GM12878 (cell line): ENCODE data around the gene RAB3A. TPM values are rescaled to one million over a fixed set of nuclear protein-coding genes. Genes with fewer than 3 reads are reported as not detected.

Experiments used
- ATAC-seq: fragments of 200-7000 bp; cut with Tn5 transposase; 3 replicates; pipeline ENCODE4 v1.9.1; 2020; ENCODE audit warnings: mild to moderate bottlenecking, moderate library complexity
- BruUV-seq: library from RNA; stranded (reverse); fragments of 400-500 nt; replicated peaks from 2 replicates; lab custom pipeline; 2021; lab: Mats Ljungman, UMichigan
- CTCF ChIA-PET: fragments of 300-600 bp; sonication (Branson Sonifier 250); formaldehyde crosslinking; extraction: SDS; loops from one replicate; lab custom pipeline; 2021; ENCODE audit warnings: inconsistent platforms; lab: Yijun Ruan, JAX
- POLR2A ChIA-PET: fragments of 350-600 bp; formaldehyde crosslinking; extraction: SDS; loops from one replicate; lab custom pipeline; 2021; ENCODE audit warnings: inconsistent platforms; lab: Charles Lee
- RAD21 ChIA-PET: fragments of 300-600 bp; sonication (Branson Sonifier 250); formaldehyde crosslinking; loops from one replicate; lab custom pipeline; 2023; ENCODE audit warnings: antibody characterized with exemption; ENCODE audit not compliant: unreplicated experiment; lab: Charles Lee
- SMC1A ChIA-PET: fragments of 300-600 bp; sonication (Branson Sonifier 250); formaldehyde crosslinking; loops from one replicate; lab custom pipeline; 2023; ENCODE audit not compliant: unreplicated experiment, uncharacterized antibody; lab: Charles Lee
- DNase-seq: peaks from one replicate; pipeline ENCODE4 v3.0.0-alpha.2; 2011; ENCODE audit warnings: low read depth, low spot score
- FAIRE-seq: peaks from 3 replicates; lab custom pipeline; 2011; peaks lifted over from hg19 to GRCh38; lab: Jason Lieb, UNC
- H2AFZ ChIP-seq: 2 replicates; pipeline ENCODE4 v1.6.0; 2011; ENCODE audit warnings: low read depth, low read length, control low read depth; ENCODE audit not compliant: control insufficient read depth
- H3K27ac ChIP-seq: 2 replicates; pipeline ENCODE4 v1.5.1; 2011; ENCODE audit warnings: control low read depth; ENCODE audit not compliant: control insufficient read depth, insufficient read depth
- H3K27me3 ChIP-seq, 2 experiments: replicated peaks in 1 of 2; 2 replicates each; pipeline versions ENCODE4 v1.6.0 to v1.6.1; 2011; ENCODE audit warnings: low read length in 1 of 2; ENCODE audit not compliant: control insufficient read depth in 2 of 2, insufficient read depth in 2 of 2
- H3K36me3 ChIP-seq, 2 experiments: 2 replicates each; pipeline ENCODE4 v1.5.1; 2011; ENCODE audit warnings: low read length in 1 of 2; ENCODE audit not compliant: control insufficient read depth in 2 of 2, insufficient read depth in 2 of 2
- H3K4me1 ChIP-seq: 2 replicates; pipeline ENCODE4 v1.6.1; 2011; ENCODE audit warnings: mild to moderate bottlenecking, low read length, moderate library complexity, mixed read lengths; ENCODE audit not compliant: control insufficient read depth, insufficient read depth
- H3K4me2 ChIP-seq: 2 replicates; pipeline ENCODE4 v1.6.0; 2011; ENCODE audit warnings: control low read depth; ENCODE audit not compliant: control insufficient read depth, insufficient read depth
- H3K4me3 ChIP-seq: fragments of 200-600 bp; sonication (generic); 2 replicates; pipeline ENCODE4 v1.5.1; 2016
- H3K79me2 ChIP-seq: 2 replicates; pipeline ENCODE4 v1.6.0; 2011; ENCODE audit warnings: low read length; ENCODE audit not compliant: control insufficient read depth, insufficient read depth
- H3K9ac ChIP-seq: 2 replicates; pipeline ENCODE4 v1.8.0; 2011; ENCODE audit warnings: low read length, control low read depth, mixed read lengths; ENCODE audit not compliant: control insufficient read depth, insufficient read depth
- H3K9me3 ChIP-seq: replicated peaks from 3 replicates; pipeline ENCODE4 v1.5.1; 2011; ENCODE audit warnings: mild to moderate bottlenecking, low read length; ENCODE audit not compliant: control insufficient read depth, insufficient read depth
- H4K20me1 ChIP-seq: 2 replicates; pipeline ENCODE4 v1.6.0; 2011; ENCODE audit not compliant: control insufficient read depth, insufficient read depth
- BHLHE40 ChIP-seq, 2 experiments: fragments of 450-650 bp in 1 of 2; IDR thresholded peaks; 2 replicates each; pipeline ENCODE4 v1.6.1; 2011 to 2017; ENCODE audit warnings: low read depth in 2 of 2, borderline replicate concordance in 1 of 2, improper control_type of control experiment in 1 of 2, low read length in 1 of 2, mild to moderate bottlenecking in 1 of 2
- CHD2 ChIP-seq: IDR thresholded peaks from 2 replicates; pipeline ENCODE4 v1.6.1; 2011; ENCODE audit warnings: low read depth, low read length, improper control_type of control experiment, borderline replicate concordance
- CREM ChIP-seq: IDR thresholded peaks from 2 replicates; pipeline ENCODE4 v1.6.1; 2014; ENCODE audit warnings: antibody characterized with exemption, low read depth
- FOXK2 ChIP-seq: fragments of 450-650 bp; IDR thresholded peaks from 2 replicates; pipeline ENCODE4 v1.6.1; 2017; ENCODE audit warnings: mild to moderate bottlenecking, moderate library complexity
- IKZF2 ChIP-seq, 2 experiments: fragments of 450-650 bp; IDR thresholded peaks; 2 replicates each; pipeline ENCODE4 v1.6.1; 2017; ENCODE audit warnings: mild to moderate bottlenecking in 2 of 2, moderate library complexity in 2 of 2
- JUNB ChIP-seq: IDR thresholded peaks from 2 replicates; pipeline ENCODE4 v1.6.1; 2016; ENCODE audit warnings: antibody characterized with exemption, mild to moderate bottlenecking
- KLF5 ChIP-seq: fragments of 450-650 bp; IDR thresholded peaks from 2 replicates; pipeline ENCODE4 v1.6.1; 2014; ENCODE audit warnings: mild to moderate bottlenecking; ENCODE audit not compliant: partially characterized antibody
- MTA2 ChIP-seq: fragments of 450-650 bp; IDR thresholded peaks from 2 replicates; pipeline ENCODE4 v1.6.1; 2016; ENCODE audit warnings: low read depth, mild to moderate bottlenecking, moderate library complexity
- MTA3 ChIP-seq: IDR thresholded peaks from 2 replicates; pipeline ENCODE4 v1.6.1; 2012; ENCODE audit warnings: low read length, inconsistent platforms, borderline replicate concordance
- NR2C1 ChIP-seq: fragments of 450-650 bp; IDR thresholded peaks from 2 replicates; pipeline ENCODE4 v1.6.1; 2017; ENCODE audit warnings: antibody characterized with exemption, mild to moderate bottlenecking, moderate library complexity
- NR2F1 ChIP-seq: fragments of 450-650 bp; conservative IDR thresholded peaks from 2 replicates; pipeline ENCODE4 v1.6.1; 2017; ENCODE audit warnings: mild to moderate bottlenecking
- POLR2AphosphoS5 ChIP-seq: IDR thresholded peaks from 2 replicates; pipeline ENCODE4 v1.6.1; 2011; ENCODE audit warnings: mild to moderate bottlenecking, low read length, inconsistent platforms
- RUNX3 ChIP-seq: IDR thresholded peaks from 2 replicates; pipeline ENCODE4 v1.6.1; 2012; ENCODE audit warnings: low read length, inconsistent platforms
- SREBF1 ChIP-seq: IDR thresholded peaks from 2 replicates; pipeline ENCODE4 v1.6.1; 2012; ENCODE audit warnings: mild to moderate bottlenecking, low read length
- TAF1 ChIP-seq: IDR thresholded peaks from 2 replicates; pipeline ENCODE4 v1.6.1; 2011; ENCODE audit warnings: mild to moderate bottlenecking, low read depth, low read length, borderline replicate concordance
- ZNF207 ChIP-seq: fragments of 450-650 bp; IDR thresholded peaks from 2 replicates; pipeline ENCODE4 v1.6.1; 2014; ENCODE audit warnings: antibody characterized with exemption, mild to moderate bottlenecking, borderline replicate concordance
- ZNF24 ChIP-seq: fragments of 450-650 bp; IDR thresholded peaks from 2 replicates; pipeline ENCODE4 v1.6.1; 2017; ENCODE audit warnings: antibody characterized with exemption, mild to moderate bottlenecking
- ZNF274 ChIP-seq: IDR thresholded peaks from one replicate; pipeline ENCODE4 v1.8.0; 2011; ENCODE audit not compliant: insufficient read length, insufficient read depth
- ZNF384 ChIP-seq: IDR thresholded peaks from 2 replicates; pipeline ENCODE4 v1.6.1; 2012; ENCODE audit warnings: low read depth, mild to moderate bottlenecking, low read length, improper control_type of control experiment, borderline replicate concordance
- WGBS: methylation state at CpG from one replicate; pipeline ENCODE4 v1.1.6; 2016; ENCODE audit warnings: low lambda C conversion rate; ENCODE audit not compliant: insufficient replicate concordance, insufficient coverage; ENCODE audit errors: missing lambda C conversion rate; 5-methylcytosine and 5-hydroxymethylcytosine counted together
- in situ Hi-C: fragments of 300-500 bp; cut with MboI; formaldehyde crosslinking; loops from 9 replicates; pipeline ENCODE4 v1.14.3; 2018; ENCODE audit warnings: mixed read lengths
- intact Hi-C: fragments of 100-400 bp; cut with micrococcal nuclease; formaldehyde crosslinking; loops from one replicate; pipeline ENCODE4 v1.14.2; 2022; ENCODE audit not compliant: unreplicated experiment
- polyA plus RNA-seq, 11 experiments: library from polyadenylated mRNA; depleted of rRNA in 4 of 11; unstranded in 6 of 11; stranded (reverse) in 5 of 11; fragments of >200 nt; fragmentation: Nextera tagmentation in 4 of 11; fragmentation: Illumina TruSeq in 1 of 11; extraction: Ambion mirVana in 4 of 11; extraction: Trizol in 1 of 11; gene quantifications; 1 replicate in 1 of 11; 2 replicates in 10 of 11; pipeline versions ENCODE4 v1.2.1 to v1.2.3, GENCODE V29; 2011 to 2016; ENCODE audit warnings: inconsistent platforms in 2 of 11, missing spikeins in 2 of 11, low read depth in 1 of 11
- total RNA-seq, 4 experiments: library from RNA; depleted of rRNA in 3 of 4; stranded (reverse); fragments of >200 nt in 3 of 4; fragmentation: Illumina TruSeq in 1 of 4; extraction: Trizol in 1 of 4; gene quantifications; 2 replicates each; pipeline versions ENCODE4 v1.2.1 to v1.2.3, GENCODE V29; 2013 to 2021
- TF ChIP-seq, protein P1 (sequence below): fragments of 450-650 bp; IDR thresholded peaks from 2 replicates; pipeline ENCODE4 v1.6.1; 2017; ENCODE audit warnings: low read depth, mild to moderate bottlenecking, moderate library complexity
- TF ChIP-seq, protein P2 (sequence below): fragments of 450-650 bp; IDR thresholded peaks from 2 replicates; pipeline ENCODE4 v1.6.1; 2017; ENCODE audit warnings: mild to moderate bottlenecking, low read depth, inconsistent platforms; ENCODE audit not compliant: poor library complexity, severe bottlenecking

Gene RAB3A
- total and polyA plus RNA-seq, 10 of the 15 experiments (the other 5 are each of a cell fraction or from before 2014, with no cell fraction given): 0.07 to 3.5 (median 1.2) TPM; not detected in 1

DNA sequence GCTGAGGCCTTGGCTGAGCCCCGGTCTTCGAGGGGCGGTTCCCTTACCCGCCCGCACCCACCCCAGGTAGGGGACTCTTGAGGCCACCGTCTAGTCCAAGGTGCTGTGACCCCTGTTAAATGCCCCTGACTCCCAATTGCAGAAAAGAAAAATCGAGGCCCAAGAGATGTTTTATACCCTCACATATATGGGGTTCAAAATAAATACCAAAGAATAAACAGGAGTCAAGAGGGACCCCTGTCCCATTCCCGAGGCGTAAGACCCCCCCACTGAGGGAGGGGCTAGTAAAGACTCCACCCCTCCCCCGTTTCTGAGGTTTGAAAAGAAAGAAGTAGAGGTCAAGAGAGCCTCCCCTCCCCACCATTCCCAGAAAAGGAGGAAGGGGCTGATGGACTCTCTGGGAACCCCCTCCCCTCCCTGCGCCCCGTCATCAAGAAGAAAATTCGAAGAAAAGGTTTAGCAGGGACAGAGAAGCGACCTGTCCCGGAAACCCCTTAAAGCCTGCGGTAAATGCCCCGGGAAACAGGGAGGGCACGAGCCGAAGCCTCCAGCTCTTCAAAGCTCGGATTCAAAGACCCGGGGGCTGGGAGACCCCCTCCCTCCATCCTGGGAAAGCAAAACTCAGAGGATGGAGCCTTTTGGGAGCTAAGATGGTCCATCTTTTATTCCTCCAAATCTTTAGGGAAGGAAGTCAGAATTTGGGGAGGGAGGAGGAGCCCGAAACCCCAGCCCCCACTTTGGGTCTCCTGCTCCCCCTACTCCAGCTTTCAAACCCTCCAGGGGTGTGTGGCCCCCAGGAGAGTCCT is 755 bp upstream of the RAB3A start:
- ATAC-seq: peak; percentile 7
- TF ChIP-seq ZNF384 (no peak), TAF1 (0 out of 2 replicates have a peak, but pooled peaks have one; percentile 25), IKZF2 (IDR thresholded peaks at IDR 0.05) (peak; percentile 66 to 69; a peak in 3 of 4 replicates), FOXK2 (peak; percentile 92), SREBF1 (peak; percentile 90), POLR2AphosphoS5 (no peak), JUNB (no peak), CREM (no peak), ZNF207 (no peak), KLF5 (peak; percentile 95), MTA2 (peak; percentile 35; the same call in 1 of the 2 replicates), RUNX3 (peak; percentile 52; the same call in 1 of the 2 replicates), MTA3 (no peak), NR2C1 (peak; percentile 53; the same call in 1 of the 2 replicates), ZNF24 (no peak; the same call in 1 of the 2 replicates), ZNF274 (no peak), NR2F1 (peak; percentile 77), CHD2 (no peak), BHLHE40 (IDR thresholded peaks at IDR 0.05; ENCODE audit: borderline replicate concordance in 1 of 2, low read depth in 2 of 2, low read length in 1 of 2) (peak; percentile 45 to 62; a peak in 3 of 4 replicates)
- TF ChIP-seq, protein P1, sequence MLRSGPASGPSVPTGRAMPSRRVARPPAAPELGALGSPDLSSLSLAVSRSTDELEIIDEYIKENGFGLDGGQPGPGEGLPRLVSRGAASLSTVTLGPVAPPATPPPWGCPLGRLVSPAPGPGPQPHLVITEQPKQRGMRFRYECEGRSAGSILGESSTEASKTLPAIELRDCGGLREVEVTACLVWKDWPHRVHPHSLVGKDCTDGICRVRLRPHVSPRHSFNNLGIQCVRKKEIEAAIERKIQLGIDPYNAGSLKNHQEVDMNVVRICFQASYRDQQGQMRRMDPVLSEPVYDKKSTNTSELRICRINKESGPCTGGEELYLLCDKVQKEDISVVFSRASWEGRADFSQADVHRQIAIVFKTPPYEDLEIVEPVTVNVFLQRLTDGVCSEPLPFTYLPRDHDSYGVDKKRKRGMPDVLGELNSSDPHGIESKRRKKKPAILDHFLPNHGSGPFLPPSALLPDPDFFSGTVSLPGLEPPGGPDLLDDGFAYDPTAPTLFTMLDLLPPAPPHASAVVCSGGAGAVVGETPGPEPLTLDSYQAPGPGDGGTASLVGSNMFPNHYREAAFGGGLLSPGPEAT: peak; percentile 72
- TF ChIP-seq, protein P2, sequence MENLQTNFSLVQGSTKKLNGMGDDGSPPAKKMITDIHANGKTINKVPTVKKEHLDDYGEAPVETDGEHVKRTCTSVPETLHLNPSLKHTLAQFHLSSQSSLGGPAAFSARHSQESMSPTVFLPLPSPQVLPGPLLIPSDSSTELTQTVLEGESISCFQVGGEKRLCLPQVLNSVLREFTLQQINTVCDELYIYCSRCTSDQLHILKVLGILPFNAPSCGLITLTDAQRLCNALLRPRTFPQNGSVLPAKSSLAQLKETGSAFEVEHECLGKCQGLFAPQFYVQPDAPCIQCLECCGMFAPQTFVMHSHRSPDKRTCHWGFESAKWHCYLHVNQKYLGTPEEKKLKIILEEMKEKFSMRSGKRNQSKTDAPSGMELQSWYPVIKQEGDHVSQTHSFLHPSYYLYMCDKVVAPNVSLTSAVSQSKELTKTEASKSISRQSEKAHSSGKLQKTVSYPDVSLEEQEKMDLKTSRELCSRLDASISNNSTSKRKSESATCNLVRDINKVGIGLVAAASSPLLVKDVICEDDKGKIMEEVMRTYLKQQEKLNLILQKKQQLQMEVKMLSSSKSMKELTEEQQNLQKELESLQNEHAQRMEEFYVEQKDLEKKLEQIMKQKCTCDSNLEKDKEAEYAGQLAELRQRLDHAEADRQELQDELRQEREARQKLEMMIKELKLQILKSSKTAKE: peak; percentile 90

More for the DNA sequence above, 755 bp upstream of the RAB3A start:
- Histone ChIP-seq H3K27me3 (no peaks in the 10 kb centered on the region), H3K27ac (peak overlapping the region; percentile 68), H3K36me3 (peaks cover 0 to 3% of the 10 kb centered on the region in 2 experiments; a peak in 2 of 4 replicates), H3K9me3 (no peaks in the 10 kb centered on the region), H3K4me1 (peaks cover 6% of the 10 kb centered on the region), H3K4me3 (peak overlapping the region; percentile 86), H3K9ac (peak overlapping the region; percentile 84), H3K4me2 (peak overlapping the region; percentile 62), H2AFZ (peak overlapping the region; percentile 84), H3K79me2 (peaks cover 9% of the 10 kb centered on the region), H4K20me1 (no peaks in the 10 kb centered on the region)
- WGBS: under 1% methylated on average over 22 of the region's 22 CpGs
- RAD21 ChIA-PET: interaction anchor here (0.8 to 8.1 kb wide), 20 partner anchors 10 to 215 kb away, joined by 3 to 175 read pairs (median 4); partner anchors contain the start of genes JUND, MPV17L2, PIK3R2 and SSBP4
- in situ Hi-C loops (loop anchor here (5.0 kb wide), 1 partner anchor 43 kb away; no protein-coding TSS in a partner anchor), intact Hi-C loops (loop anchor here (5.0 to 10.0 kb wide), 2 partner anchors 123 to 210 kb away; partner anchors contain the start of gene SSBP4)
- POLR2A ChIA-PET: interaction anchor here (0.5 to 3.4 kb wide), 19 partner anchors 10 to 213 kb away, joined by 3 to 29 read pairs (median 5); partner anchors contain the start of genes JUND, LSM4, MPV17L2 and PDE4C
- CTCF ChIA-PET: interaction anchor here (0.6 to 11.7 kb wide), 17 partner anchors 12 to 250 kb away, joined by 3 to 213 read pairs (median 4); partner anchors contain the start of genes LSM4, MPV17L2 and PDE4C
- no peak for FAIRE-seq
- BruUV-seq: TSS peak; percentile 95
- no peak for DNase-seq
- SMC1A ChIA-PET: interaction anchor here (0.7 to 9.5 kb wide), 21 partner anchors 10 to 206 kb away, joined by 3 to 121 read pairs (median 4); partner anchors contain the start of gene MPV17L2
